GM19395 (cell line): Measurements from ENCODE around the gene MAGI3.
"Not testable (repeated sequence)": the region's sequence is repeated elsewhere in the genome, so short reads cannot be mapped to it uniquely, and the experiment has no call there.

Experiments
- ATAC-seq: cut with Tn5 transposase; IDR thresholded peaks from one replicate; pipeline ENCODE4 v1.9.1; 2021; ENCODE audit warnings: mild to moderate bottlenecking, moderate library complexity; ENCODE audit not compliant: unreplicated experiment

MAGI3 gene

DNA sequence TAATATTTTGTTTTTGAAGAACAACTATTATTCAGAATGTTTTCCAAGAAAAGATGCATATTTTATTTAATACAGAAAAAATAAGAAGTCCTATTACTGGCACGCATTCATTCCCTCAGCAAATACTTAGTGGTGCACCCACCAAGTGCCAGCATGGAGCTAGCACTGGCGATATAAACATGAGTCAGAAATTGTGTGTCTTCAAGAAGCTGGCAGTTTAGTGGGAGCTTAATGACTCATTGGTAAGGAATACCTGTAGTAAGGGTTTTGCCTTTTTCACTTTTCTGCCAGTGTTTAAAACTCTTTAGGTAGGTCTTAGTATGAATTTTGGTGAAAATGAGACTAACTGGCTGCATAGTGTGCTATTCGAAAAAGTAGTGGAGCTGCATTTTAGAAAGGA, 6.3 kb downstream of the MAGI3 start:
- ATAC-seq: no peak

DNA sequence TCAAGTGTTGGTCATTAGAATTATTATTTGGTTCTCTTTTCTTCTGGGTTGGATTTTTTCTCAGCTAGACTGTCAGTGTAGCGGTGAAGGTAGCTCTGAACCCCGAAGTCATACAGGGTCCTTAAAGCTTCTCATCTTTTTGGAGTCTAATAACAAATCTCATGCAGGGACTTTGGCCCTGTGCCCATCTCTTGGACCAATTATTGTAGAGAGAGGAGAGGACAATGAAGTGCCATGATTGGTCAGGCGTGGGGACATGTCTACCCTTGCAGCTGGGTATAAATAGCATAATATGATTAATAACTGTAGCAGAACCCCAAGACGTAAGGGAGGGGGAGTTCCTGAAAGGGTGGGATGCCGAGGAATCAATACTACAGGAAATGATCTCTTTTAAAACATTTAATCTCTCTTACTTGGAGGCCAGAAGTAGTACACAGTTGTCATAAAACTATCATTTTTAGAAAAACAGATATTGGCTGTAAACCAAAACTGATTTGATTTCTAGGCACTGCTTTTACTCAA, 8.8 kb downstream of the MAGI3 start:
- ATAC-seq: no peak

DNA sequence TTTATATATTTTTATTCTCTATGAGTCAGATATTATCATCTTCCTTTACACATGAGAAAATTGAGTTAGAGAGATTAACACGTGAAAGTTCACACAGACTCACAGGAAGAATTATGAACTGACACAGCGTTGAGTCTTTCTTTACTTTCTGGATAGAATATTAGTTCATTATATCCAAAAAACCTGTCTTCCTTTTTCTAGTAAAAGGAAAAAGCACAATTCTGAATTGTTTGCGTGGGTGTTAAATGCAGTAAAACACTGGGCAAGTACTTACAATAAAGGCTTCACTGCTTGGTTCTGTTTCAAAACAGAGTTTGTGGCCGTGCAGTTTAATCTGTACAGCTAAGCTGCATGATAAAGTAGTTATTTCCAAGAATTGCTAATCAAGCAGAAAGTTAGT, 10.8 kb downstream of the MAGI3 start:
- no peak for ATAC-seq

DNA sequence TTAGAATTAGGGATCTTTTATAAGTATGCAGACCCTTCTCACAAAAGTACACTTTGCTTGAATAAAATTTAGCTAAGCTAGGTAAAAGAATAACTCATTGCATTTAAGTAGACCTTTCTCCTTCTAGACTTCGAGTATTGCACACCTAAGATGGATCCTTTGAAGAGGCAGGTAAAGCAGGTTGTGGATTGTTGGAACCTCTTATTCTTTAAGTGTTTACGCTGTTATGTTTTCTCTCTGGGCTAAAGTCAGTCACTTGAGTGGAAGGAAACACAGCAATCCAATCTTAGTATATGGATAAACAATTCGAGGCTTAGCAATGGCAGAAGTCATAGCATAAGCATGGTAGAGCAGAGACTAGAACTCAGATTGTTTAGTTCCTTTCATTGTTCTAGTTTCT, 11.4 kb downstream of the MAGI3 start:
- ATAC-seq: no peak

DNA sequence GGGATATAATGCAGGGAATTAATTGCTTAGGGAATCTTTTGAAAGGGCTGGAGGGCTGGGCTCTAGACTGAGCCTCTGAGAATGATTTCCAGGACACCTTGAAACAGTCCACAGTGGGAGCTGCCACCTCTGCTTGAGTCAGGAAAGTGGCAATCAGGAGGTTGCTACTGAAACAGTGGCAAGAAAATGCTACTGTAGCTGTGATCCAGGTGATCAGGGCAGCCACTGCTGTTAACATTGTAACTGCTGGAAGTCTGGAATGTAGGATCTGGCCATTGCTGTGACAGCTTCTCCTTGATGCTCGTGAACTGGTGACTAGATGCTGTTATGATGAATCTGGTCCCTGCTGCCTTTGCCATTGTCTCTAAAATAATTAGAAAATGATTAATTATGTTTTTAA, 12.8 kb downstream of the MAGI3 start:
- no peak for ATAC-seq

DNA sequence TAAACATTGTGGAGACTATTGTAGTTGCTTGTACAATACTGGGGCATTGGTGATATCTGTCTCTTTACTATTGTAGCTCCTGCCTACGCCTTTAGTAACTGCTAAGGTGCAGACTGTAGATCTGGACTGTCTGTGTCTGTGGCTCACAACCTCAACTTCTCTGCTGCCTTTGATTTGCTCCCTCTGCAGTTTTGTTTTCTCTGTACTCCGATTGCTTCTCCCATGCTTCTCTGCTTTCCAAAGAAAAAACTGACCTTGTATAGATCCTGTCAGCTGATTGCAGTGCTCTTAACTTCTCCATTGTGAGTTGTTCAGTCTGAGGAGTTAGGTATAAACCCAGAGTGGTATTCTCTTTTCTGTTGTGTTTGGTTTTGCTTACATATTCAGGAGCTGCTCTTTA, 15.3 kb downstream of the MAGI3 start:
- no peak for ATAC-seq

DNA sequence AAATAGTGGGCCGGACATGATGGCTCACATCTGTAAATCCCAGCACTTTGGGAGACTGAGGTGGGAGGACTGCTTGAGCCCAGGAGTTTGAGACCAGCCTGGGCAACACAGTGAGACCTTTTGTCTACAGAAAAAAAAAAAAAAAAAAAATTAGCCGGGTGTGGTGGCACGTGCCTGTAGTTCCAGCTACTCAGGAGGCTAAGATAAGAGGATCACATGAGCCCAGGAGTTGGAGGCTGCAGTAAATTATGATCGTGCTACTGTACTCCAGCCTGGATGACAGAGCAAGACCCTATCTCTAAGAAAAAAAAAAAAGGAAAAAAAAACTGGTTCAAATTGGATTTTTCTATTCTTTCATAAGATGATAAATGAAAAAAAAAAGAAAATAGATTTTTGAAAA, 15.8 kb downstream of the MAGI3 start:
- not testable (repeated sequence) for ATAC-seq

DNA sequence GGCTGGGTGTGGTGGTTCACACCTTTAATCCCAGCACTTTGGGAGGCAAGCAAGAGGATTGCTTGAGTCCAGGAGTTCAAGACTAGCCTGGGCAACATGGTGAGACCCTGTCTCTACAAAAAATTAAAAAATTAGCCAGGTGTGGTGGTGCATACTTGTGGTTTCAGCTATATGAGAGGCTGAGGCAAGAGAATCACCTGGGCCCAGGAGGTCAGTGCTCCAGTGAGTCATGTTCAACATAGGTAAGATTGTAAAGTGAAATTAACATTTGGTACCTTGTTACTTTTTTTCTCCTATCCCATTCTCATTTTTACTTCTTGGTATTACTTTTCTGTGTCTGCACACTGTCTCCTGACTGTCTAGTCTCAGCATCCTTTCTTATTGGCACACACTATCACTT, 19.0 kb downstream of the MAGI3 start:
- no peak for ATAC-seq

DNA sequence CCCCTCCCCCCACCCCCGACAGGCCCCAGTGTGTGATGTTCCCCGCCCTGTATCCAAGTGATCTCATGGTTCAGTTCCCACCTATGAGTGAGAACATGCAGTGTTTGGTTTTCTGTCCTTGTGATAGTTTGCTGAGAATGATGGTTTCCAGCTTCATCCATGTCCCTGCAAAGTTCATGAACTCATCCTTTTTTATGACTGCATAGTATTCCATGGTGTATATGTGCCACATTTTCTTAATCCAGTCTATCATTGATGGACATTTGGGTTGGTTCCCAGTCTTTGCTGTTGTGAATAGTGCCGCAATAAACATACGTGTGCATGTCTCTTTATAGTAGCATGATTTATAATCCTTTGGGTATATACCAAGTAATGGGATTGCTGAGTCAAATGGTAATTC, 21.7 kb downstream of the MAGI3 start:
- not testable (repeated sequence) for ATAC-seq

DNA sequence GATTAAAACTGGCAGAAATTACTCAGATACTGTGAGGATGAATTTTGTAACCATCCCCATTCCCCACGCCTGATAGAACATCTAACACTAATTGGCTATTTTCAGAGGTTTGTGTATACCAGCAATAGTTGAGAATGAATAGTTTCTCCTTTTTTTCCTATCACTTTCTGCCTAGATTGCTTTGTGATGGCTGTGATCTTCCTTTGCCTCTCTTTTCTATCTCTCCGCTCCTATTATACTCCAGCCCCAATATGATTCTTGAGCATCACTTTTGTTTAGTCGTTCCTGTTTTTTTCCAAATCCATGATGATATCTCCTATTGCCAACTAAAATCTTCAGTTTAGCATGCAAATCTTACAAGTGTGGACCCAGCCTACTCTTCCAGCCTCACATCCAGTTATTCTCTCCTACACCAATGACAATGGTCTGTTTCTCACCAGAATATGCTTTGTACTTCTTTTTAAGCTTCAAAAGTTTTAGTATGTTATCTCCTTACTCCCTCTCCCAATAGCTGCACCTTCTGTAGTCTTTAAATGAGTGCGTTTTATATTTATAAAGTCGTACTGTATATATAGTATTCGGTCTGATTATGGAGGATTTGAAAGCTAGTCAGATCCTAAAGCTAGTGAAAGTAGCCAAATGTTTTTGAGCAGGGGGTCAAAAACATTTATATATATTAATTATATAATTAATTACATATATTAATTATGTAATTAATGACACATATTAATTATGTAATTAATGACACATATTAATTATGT, 25.2 kb downstream of the MAGI3 start:
- no peak for ATAC-seq

DNA sequence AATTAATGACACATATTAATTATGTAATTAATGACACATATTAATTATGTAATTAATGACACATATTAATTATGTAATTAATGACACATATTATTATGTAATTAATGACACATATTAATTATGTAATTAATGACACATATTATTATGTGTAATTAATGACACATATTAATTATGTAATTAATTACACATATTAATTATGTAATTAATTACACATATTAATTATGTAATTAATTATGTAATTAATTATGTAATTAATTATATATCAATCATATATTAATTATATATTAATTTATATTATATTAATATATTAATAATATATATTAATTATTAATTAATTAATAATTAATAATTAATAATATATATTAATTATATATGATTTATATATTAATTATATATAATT, 25.8 kb downstream of the MAGI3 start:
- not testable (repeated sequence) for ATAC-seq

DNA sequence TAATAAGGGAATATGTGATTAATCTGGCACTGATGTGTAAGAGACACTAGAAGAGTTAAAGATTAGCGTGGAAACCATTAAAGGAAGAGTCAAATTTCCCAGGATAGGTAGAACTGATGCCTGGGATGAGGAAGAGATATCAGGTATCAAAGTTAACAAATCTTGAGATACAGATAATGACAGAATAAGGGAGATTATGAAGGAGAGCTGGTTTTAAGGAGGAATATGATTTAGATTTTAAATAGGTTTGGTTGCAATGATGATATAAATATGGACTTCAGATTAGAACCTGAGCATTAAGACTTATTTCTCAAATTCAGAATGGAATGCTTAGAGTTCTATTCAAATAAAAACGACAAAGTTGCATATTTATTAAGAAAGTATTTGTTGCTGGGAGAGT, 26.2 kb downstream of the MAGI3 start:
- no peak for ATAC-seq

DNA sequence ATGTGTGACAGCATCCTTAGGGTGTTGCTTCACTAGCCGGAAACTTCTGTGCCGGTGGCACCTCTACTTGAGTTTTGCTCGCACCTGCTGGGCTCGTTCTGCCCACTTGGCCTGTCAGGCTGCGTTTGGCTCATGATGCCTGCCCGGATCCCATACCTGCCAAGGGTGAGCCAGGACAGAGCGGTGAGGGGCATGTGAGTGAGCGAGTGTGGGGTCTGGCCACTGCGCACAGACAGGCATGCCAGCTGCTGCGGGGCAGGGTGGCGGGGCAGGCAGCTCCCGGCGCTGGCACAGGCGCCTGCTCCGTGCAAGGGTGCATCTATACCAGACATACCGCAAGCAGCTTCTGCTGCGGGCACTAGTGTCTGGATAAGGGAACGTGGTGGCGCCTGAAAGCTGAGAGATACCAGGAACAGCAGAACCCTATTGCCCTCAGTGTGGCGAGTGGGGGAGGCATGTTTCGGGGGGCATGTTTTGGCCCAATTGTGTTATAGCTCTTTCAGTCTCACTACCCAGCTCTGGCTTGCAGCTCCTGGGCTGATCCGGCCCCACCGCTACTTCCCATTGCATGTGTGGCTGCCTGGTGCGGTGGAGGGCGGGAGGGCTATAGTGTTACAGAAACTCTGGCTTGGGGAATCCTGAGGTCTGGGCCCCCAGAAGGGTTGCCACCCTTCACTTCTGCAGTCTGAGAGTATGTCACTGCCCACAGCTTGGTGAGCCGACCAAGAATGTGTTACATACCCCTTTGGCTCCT, 32.2 kb downstream of the MAGI3 start:
- ATAC-seq: no peak

DNA sequence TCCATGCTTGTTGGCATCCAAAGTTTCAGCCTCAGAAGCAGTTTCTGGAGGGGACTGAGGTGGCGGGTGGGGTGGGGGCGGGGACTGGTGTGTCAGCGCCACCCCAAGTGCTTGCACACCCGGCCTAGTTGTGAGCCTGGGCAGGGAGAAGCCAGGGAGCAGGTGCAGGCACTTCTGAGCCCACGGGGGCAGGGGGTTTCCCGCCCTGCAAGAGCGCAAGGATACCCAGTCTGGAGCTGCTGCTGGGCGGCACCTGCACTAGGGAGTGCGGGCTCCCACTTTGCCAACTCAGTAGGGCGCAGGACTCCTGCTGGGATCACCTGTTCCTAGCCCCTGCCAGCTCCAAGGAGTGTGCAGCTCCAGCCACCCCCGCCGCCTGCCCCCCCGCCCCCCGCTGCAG, 33.5 kb downstream of the MAGI3 start:
- ATAC-seq: no peak

DNA sequence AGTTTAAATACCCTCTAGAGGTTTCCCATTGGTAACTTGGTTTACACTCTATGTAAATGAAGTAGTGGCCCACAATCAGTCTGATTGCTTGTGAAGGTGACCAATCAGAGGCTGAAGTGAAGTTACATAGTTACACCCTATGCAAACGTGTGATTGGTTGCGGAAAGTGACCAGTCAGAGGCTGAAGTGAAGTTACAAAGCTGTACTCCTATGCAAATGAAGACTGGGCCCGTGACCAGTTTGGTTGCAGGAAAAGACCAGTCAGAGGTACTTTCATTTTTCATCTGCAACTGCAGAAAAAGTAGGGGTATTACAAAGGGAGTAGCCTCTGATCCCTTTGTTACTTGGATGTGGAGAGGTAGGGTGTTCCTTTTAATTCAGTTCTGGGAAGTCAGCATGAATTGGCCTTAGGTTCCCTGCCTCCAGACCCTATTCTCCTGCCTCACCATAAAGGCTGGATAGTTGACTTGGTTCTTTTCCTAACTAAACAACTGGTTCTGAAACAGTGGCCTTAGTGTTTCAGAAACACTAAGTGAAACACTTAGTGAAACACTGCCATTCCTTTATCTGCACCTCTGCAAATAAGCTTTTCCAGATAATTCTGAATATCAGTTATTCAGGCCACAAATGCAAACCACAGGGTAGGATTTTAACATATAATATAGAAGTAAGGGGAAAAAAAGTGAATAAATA, 39.3 kb downstream of the MAGI3 start:
- no peak for ATAC-seq

DNA sequence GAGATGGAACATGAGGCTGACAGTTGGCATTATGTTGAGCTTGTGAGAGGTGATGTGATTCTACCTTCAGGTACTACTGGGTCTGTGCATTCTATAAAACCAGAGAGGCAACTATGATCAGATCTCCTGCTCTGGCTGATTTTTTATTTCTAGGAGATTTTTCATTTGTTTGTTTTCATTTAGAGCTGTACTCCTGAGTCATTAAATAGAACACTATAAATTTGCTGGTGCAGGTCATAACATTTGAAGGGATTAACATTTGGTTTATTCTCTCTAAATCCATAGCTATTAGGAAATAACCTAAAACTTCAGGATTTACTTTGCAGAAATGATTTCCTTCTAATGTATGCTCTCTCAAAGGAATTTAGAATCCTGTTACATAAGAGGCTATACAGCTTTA, 42.9 kb downstream of the MAGI3 start:
- ATAC-seq: no peak

DNA sequence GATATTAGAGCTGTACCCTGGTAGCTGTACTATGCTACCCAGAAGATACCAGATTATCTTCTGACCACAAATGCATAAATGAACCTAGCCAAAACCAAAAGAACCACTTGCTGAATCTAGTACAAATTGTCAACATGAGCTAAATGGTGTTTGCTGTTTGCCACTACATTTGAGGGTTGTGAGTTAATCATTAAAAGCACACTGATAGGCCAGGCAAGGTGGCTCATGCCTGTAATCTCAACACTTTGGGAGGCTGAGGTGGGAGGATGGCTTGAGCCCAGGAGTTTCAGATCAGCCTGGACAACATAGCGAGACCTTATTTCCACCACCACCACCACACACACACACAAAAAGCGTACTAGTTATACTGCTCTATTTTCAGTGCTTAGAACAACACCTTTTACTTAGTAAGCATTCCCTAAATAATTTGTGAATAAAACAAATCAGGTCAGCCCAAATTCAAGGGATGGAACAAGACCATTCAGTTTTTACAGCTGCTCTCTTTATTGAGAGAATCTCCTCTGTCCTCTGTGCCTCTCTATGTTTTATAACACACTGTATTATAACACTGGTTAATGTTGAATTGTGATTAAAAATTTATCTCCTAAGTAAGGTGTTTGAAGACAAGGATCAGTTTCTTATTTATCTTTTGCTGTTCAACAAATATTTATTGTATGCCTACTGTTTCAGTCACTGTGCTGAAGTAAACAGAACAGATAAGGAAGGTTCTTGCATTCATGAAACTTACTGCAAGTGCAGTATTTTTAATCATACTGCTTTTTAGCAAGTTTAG, 44.0 kb downstream of the MAGI3 start:
- no peak for ATAC-seq

DNA sequence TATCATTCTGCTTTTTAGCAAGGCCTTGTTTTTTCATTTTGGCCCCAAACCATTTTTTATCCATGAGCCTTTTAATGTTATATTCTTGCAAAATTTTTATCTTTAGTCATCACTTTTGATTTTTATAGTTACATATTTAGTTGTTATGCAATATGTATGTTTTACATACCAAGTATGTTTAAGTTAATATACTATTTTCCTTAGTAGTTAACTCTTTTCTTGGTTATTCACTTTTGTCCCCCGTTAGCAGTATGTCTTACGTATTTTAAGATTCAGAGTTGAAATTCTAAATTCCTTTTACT, 44.5 kb downstream of the MAGI3 start:
- no peak for ATAC-seq

DNA sequence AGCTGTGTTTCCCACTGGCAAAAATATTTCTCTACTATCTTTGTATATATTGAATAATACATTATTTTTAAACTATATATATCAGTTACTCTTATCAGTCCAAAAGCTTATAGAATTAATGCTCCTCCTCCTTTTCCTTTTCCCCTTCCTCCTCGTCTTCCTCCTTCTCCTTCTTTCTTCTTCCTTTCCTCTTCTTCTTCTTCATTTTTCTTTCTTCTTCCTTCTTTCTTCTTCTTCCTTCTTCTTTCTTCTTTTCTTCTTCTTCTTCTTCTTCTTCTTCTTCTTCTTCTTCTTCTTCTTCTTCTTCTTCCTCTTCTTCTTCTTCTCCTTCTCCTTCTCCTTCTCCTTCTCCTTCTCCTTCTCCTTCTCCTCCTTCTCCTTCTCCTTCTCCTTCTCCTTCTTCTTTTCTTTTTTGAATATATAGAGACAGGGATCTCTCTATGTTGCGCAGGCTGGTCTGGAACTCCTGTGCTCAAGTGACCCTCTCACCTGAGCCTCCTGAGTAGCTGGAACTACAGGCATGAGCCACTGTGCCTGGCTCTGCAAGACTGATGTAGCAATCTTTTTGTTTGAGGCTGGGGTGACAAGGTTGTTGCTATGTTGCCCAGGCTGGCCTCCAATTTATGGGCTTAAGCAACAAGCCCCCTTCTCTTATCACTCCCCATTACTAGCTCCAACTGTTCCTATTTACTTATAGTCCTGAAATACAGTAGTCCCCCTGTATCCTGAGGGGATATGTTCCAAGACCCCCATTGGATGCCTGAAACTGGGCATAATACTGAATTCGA, 47.4 kb downstream of the MAGI3 start:
- ATAC-seq: no peak

DNA sequence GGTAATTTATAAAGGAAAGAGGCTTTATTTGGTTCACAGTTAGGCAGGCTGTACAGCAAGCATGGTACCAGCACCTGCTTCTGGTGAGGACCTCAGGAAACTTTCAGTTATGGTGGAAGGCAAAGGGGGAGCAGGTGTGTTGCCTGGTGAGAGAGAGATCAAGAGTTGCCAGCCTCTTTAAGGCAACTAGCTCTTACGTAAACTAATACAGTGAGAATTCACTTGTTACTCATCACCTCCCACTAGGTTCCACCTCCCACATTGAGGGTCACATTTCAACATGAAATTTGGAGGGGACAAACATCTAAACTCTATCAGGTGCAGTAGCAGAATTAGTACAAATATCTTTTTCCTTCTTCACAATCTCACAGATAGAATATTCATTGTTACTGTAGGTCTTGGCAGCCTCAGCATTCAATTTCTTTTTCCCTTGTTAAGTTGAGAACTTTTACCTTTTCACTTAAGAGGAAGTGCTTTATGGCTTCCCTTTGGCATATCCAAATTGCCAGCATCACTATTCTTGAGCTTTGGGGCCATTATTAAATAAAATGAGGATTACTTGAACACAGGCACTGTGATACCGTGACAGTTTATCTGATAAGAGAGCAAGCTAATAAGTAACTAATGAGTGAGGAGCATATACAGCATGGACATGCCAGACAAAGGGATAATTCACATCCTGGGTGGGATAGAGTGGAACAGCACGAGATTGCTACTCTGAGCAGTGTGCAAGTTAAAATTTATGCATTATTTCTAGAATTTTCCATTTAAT, 48.4 kb downstream of the MAGI3 start:
- ATAC-seq: no peak
